T-helper 1 cell treated with Interleukin-12 subunit alpha and Interleukin-12 subunit beta and Interleukin-4 antibody, amounts not matched to agents 30 ng/mL and 1 ng/mL, for 36 hours (primary cell): ENCODE measurements around the gene CEL. TPM values are rescaled to one million over a fixed set of nuclear protein-coding genes. Genes with fewer than 3 reads are reported as not detected.
"Not testable (repeated sequence)": the region's sequence is repeated elsewhere in the genome, so short reads cannot be mapped to it uniquely, and the experiment has no call there.

Experiments used
- intact Hi-C: fragments of 100-400 bp; cut with micrococcal nuclease; formaldehyde crosslinking; loops from one replicate; pipeline ENCODE4 v1.15.1; 2024
- total RNA-seq: library from RNA; stranded (reverse); gene quantifications from 2 replicates; pipeline ENCODE4 v1.2.3, GENCODE V29; 2022

The CEL gene
- total RNA-seq, 1 donor from 2014 or later = 1.5 TPM

DNA sequence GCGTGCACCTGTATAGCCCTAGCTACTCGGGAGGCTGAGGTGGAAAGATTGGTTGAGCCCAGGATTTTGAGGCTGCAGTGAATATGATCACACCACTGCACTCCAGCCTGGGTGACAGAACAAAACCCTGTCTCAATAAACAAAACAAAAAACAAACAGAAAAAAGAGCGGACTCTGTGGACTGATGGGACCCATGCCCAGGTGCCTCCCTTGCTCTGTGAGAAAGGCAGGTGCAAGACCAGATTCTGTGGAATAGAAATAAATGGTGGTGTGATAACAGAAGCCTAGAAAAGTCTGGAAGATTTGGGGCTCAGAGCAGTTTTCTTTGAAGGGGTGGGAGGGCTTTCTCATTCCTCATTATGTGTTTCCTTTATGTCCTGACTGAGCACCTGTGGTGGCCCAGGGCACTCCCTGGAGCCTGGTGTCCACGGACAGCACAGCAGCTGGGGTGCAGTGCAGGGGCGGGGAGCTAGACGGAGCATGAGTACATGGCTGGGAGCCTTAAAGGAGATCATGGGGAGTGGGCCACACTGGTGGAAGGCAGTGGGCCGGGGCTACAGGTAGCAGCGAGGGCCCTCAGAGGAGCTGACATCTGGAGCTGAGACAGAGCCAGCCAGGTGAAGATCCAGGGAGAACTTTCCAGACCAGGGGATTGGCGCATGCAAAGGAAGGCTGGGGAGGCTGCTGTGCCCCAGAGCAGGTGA lies 15.4 kb upstream of the CEL start:
- intact Hi-C loops = no loop called here

DNA sequence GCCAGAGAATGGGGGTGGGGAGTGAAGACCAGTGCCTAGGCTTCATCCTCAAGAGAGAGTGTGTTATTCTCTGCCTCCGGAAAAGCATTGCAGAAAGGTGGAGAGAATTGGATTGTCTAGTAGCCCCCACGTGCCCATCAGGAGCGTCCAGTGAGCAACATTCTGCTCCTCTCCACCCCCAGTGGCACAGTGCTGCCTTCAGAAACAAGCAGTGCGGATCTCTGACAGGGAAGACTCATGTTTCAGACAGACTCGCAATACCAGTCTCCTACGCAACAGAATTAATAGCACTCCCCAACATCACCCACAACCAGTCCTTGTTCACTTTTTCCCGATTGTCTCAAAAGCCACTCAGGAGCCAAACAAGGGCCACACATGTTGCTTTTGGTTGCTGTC lies 14.9 kb upstream of the CEL start:
- intact Hi-C loops = no loop called here

DNA sequence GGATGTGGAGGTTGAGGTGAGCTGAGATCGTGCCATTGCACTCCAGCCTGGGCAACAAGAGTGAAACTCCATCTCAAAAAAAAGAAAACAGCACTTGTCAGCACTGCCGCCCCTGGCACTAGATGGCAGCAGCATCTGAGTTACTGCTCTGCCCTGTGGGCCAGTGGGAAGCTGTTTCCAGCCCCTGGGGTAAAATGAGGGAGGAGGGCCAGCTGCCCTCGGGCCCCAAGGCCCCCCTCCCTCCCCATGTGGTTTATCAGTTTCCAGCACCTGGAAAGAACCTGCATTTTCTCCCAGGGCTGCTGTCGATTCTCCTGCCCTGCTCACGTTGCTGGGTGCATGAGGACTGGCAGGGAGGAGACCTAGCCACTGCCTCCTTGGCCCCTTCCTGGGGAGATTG lies 13.2 kb upstream of the CEL start:
- intact Hi-C loops = loop anchor here (1.0 kb wide), 1 partner anchor 99 kb away; no protein-coding TSS in a partner anchor

DNA sequence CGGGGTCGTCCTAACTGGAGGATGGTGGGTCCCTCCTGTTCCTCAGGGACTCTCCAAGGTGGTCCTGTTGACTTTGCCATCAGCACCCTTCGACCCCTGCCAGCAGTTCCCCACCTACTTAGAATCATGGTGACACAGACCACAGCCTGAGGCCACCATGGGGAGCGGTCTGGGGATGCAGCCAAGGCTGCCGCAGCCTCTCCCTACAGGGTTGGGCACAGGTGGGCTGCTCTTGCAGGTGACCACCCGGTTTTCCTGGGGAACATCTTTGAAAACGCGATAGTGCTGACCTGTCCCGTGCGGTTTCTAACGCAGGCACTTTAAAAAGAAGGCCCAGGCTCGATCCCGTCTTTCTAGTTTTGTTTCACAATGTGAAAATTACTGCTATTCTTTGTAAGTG lies 12.7 kb upstream of the CEL start:
- intact Hi-C loops = no loop called here

DNA sequence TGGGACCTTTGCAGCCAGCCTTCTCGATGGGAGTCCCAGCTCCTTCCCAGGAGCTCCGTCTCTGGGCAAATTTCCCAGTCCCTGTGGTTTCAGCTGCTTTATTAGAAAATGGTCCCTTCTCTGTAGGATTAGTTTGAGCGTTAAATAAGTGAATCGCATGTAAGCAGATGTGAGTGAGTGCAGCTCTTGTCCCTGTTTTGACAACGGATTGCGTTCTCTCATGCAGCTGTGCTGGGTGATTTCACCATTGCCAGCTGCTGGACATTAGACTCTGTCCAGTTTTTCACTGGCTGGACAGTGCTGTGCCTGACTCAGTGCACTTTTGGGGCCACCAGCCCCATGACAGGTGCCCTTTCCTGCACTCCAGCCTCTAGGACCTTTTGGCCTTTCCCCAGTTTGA lies 11.6 kb upstream of the CEL start:
- intact Hi-C loops = no loop called here

DNA sequence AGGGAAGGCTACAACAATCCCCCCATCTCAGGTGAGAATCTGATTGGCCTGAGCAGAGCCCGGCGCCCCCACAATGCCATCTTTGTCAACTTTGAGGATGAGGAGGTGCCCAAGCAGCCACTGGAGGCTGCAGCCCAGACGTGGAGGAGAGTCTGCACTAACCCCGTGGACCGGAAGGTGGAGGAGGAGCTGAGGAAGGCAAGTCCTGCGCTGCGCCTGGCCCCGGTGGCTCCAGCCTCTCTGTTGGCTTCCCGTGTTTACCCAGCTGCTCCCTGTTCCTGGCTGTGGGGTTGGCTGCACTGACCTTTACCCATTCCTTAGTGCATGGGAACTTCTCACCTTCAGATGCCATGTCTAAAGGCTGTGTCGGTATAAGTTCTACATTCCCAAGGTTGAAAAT lies 11.0 kb upstream of the CEL start:
- intact Hi-C loops = no loop called here

DNA sequence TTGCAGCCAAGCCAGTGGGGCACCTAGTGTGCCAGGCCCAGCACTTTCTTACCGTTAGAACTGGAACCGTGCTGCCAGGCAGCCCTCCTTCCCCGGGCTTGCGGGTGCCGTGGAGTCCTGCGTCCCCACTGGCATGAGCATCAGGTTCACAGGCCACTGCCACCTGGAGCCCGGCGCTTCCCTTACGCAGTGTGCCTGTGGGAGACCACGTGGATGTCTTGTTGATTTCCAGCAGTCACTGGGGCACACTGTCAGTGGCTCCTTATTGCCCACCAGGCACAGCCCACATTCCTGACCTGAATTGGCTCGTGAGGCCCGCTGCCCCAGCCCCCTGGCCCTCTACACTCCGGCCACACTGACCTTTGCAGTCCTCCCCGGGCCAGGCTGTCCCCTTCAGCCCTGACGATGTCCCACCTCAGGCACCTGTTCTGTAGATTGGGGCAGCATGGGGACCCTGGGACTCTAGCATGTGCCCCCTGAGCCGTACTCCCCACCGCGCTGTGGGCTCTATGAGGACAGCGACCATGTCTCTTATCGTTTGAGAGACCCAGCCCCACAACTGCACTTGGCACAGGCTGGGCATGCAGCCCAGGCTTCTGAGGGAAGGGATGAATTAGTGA lies 10.4 kb upstream of the CEL start:
- intact Hi-C loops = no loop called here

DNA sequence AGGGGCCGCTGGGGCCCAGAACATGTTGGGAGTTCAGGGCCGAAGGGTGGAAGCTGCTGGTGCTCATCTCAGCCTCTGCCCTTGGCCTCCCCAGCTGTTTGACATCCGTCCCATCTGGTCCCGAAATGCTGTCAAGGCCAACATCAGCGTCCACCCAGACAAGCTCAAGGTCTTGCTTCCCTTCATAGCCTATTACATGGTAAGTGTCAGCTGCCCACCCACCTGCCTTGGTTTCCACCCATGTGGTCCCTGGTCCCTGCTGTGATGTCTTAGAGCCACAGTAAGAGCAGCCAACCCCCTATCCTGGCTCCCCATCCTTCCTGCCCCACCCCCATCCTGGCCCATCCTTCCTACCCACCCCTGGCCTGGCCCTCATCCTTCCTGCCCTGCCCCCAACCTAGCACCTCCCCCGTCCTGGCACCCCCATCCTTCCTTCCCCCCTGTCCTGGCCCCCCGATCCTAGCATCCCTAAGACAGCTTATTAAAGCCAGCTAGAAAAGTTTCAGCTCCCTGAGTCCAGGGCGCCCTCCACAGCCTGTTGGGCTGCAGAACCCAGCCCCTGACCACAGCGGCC lies 9.7 kb upstream of the CEL start:
- intact Hi-C loops = no loop called here

DNA sequence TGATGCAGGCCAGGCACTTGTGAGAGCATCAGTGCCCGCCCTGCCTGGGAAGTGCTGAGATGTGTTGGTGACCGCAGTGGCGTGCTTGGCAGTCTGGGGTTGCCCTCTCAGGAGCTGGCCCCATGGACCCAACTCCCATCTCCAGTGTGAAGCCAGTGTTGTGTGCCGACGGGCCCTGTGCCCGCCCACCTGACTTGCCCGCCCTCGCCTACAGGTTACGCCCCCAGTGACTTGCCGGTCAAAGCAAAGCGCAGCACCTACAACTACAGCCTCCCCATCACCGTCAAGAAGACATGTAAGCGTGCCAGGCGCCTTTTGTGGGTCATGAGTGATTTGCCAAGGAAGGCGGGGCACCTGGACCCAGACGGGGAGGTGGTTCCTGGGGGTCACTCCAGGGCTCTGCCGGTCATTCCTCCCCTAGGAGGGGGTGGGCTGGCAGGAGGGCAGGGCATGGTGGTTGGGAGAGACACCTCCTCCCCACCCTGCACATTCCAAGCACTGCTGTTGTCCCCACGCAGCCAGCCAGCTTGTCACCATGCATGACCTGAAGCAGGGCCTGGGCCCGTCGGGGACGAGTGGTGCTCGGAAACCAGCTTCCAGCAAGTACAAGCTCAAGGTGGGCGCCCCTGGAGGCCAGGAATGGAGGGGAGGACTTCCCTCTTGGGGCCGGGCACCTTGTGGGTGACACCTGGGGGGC lies 7.4 kb upstream of the CEL start:
- intact Hi-C loops = no loop called here

DNA sequence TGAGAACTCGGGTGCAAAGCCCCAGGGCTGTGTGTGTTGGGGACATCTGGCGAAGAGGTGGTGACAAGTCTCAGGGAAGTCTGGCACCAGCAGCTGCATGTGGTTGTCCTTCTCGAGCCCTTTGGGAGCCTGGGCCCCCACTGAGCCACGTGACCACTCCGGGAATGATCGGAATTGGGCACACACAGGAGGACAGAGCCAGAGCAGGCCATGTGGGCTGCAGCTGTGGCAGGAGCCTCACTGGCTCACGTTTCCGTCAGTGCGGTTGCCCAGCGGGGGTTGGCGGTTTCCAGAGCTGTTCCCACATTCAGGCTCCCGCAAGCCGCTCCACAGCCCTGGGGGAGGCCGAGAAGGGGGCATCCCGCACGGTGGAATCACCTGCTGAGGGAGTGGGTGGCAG lies 6.8 kb upstream of the CEL start:
- intact Hi-C loops = no loop called here

DNA sequence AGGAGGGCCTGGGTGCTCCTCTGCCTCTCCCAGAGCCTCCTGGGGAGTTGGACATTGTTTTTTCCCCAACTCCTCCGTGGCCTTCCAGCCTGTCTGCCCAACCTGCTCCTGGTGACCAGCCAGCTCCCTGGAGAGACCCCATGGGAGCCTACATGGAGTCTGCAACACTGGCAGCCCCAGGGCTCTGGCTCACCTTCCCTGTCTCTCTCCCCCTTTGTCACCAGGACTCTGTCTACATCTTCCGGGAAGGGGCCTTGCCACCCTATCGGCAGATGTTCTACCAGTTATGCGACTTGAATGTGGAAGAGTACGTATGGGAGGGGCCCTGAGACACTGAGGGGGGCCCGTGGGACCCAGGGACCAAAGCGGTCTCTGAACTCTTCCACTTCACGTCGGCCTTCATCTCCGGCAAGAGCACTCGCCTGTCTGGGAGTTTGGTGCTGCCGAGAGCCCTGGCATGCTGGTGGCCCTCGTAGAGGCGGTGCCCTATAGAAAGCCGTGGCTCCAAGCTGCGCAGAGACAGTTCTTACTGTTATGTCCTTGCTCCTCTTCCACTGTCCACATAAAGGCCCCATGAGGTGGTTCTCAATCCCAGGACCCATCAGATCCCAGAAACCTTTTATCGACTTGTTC lies 5.9 kb upstream of the CEL start:
- intact Hi-C loops = no loop called here

DNA sequence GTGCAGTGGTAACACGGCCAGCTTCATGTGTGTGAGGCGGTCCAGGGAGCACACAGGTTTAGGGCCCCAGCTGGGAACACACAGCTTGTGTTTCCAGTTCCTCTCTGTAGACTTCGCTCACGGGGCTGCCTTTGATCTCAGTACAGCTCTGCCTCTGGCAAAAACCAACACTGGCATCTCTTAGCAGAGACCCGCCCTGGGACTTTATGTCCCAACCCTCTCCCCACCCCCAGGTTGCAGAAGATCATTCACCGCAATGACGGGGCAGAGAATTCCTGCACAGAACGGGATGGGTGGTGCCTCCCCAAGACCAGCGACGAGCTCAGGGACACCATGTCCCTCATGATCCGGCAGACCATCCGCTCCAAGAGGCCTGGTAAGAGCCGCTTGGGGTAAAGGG lies 5.2 kb upstream of the CEL start:
- intact Hi-C loops = no loop called here

DNA sequence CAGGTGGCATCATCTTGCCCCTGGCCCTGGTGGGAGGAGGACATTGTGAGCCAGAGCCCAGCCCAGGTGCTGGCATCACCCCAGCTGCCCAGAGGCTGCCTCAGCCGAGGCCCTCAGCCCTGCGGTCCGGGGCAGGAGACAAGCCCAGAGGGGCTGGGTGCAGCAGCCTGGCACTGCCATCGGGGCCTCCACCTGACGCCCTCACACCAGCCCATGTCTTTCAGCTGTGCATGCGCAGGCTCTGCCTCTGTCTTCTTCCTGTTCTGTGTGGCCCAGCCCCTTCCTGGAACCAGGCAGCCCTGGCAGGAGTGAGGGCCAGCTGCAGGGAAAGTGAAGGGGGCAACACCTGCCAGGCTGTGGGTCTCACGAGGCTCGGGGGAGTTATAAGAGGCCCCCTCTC lies 4.8 kb upstream of the CEL start:
- intact Hi-C loops = no loop called here

DNA sequence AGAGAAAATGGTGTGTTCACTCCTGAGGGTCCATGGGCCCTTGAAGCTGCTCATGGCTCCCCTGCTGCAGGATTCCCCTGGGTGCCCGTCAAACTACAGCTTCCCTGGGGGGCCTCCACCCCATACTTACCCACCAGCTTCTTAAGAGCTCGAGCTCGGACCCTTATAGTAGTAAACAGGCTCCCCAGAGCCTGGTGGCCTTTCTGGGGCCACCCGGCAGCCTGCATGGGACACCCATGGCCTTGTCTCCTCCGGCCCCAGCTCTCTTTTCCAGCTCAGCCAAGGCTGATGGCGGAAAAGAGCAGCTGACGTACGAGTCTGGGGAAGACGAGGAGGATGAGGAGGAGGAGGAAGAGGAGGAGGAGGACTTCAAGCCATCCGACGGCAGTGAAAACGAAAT lies 4.2 kb upstream of the CEL start:
- intact Hi-C loops = no loop called here

DNA sequence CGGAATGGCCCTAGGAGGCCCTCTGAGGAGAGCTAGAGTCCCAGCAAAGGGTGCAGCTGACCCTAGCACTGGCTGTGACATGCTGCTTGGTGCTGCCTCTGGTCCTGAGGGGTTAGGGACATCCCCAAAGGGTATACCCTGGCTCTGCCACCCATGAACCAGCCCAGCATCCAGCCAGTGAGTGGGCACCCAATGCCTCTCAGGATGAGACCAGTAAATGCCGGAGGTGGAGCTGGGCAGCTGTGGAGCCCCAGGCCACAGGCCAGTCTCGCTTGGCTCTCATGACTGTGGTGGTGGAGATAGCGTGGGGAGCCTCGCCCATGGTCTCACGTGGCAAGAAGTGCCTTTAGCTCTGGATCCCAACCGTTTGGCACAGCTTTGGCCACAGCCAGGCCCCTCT lies 3.7 kb upstream of the CEL start:
- intact Hi-C loops = no loop called here

DNA sequence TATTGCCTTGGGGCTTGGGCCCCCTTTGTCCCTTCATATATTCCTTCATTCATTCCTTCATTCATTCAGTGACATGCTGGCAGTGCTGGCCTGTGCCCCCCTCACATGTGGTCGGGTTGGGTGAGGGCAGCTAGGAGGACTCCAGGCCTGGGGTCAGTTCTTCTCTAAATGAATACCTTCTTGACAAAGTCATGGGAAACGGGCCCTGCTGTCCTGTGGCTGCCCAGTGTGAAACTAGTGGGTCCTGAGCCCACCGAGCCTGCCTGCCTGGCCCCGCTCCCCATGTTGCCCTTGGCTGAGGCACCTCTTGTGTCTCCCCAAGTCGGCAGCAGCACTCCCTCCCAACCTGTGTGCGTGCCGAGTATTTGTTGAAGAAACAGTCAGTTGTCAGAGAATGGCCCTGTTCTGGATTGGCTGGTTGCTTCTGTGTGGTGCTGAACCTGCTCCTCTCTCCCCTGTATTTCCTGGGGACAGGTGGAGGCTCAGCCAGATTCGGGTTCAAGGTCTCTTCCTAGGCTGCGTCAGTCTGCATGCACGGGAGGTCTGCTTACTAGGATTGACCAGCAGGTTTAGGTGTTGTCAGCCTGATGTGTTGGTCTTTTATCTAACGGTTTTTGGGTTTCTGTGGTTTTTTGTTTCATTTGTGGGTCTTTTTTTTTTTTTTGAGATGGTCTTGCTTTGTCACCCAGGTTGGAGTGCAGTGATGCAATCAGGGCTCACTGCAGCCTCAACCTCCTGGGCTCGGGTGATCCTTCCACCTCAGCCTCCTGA lies 3.0 kb upstream of the CEL start:
- intact Hi-C loops = loop anchor here (1.0 kb wide), 1 partner anchor 28 kb away; the partner anchor contains the start of gene GTF3C5

DNA sequence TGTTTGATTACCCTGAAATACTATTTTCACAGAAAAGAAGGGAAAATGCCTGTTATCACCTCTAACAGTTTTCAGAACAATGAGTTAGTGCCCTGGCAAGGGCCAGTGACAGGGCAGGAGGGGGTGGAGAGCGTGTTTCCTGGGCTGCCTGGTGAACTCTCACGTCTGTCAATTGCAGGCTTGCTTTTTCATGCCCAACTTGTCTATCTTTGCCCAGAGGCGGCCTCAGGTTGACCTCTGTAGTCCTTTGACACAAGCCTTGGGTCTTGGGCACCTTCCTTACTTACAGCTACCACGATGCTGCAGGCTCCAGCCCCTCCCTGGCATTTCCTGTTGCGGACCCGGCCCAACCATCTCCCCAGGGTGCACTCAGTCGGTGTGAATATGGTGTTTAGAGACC lies 2.2 kb upstream of the CEL start:
- intact Hi-C loops = loop anchor here (1.0 kb wide), 1 partner anchor 29 kb away; the partner anchor contains the start of gene GTF3C5

DNA sequence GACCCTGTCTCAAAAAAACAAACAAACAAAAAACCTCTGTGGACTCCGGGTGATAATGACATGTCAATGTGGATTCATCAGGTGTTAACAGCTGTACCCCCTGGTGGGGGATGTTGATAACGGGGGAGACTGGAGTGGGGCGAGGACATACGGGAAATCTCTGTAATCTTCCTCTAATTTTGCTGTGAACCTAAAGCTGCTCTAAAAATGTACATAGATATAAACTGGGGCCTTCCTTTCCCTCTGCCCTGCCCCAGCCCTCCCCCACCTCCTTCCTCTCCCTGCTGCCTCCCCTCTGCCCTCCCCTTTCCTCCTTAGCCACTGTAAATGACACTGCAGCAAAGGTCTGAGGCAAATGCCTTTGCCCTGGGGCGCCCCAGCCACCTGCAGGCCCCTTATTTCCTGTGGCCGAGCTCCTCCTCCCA lies 1.4 kb upstream of the CEL start:
- intact Hi-C loops = no loop called here

DNA sequence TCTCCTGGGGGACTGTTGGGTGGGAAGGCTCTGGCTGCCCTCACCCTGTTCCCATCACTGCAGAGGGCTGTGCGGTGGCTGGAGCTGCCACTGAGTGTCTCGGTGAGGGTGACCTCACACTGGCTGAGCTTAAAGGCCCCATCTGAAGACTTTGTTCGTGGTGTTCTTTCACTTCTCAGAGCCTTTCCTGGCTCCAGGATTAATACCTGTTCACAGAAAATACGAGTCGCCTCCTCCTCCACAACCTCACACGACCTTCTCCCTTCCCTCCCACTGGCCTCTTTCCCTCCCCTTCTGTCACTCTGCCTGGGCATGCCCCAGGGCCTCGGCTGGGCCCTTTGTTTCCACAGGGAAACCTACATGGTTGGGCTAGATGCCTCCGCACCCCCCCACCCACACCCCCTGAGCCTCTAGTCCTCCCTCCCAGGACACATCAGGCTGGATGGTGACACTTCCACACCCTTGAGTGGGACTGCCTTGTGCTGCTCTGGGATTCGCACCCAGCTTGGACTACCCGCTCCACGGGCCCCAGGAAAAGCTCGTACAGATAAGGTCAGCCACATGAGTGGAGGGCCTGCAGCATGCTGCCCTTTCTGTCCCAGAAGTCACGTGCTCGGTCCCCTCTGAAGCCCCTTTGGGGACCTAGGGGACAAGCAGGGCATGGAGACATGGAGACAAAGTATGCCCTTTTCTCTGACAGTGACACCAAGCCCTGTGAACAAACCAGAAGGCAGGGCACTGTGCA lies 590 bp upstream of the CEL start:
- intact Hi-C loops = not testable (repeated sequence)

DNA sequence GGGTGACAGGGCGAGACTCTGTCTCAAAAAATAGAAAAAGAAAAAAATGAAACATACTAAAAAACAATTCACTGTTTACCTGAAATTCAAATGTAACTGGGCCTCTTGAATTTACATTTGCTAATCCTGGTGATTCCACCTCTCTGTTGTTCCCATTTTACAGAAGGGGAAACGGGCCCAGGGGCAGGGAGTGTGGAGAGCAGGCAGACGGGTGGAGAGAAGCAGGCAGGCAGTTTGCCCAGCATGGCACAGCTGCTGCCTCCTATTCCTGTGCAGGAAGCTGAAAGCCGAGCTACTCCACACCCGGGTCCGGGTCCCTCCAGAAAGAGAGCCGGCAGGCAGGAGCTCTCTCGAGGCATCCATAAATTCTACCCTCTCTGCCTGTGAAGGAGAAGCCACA lies 788 bp downstream of the CEL start:
- intact Hi-C loops = not testable (repeated sequence)
